Fibroblast of skin of back (primary cell): ENCODE results near the gene C17orf114.
A peak's percentile ranks its signal among the peaks of the same experiment; 100 is the strongest.

ENCODE experiments used
- DNase-seq: peaks from one replicate; pipeline ENCODE4 v3.0.0-alpha.2; 2013

C17orf114 gene

GRCh38 chr17:4786106-4786511, 16.0 kb downstream of the C17orf114 start, which contains the start of gene VMO1:
Gene VMO1, minus strand, starts transcription at chr17:4786364. Its CDS starts 12 bp downstream, at chr17:4786352.
- no peak for DNase-seq

- no peak for DNase-seq
These were observed 16.6 kb downstream of the C17orf114 start for GRCh38 chr17:4785311-4786105.

- DNase-seq: no peak
These were observed 19.5 kb downstream of the C17orf114 start for GRCh38 chr17:4782652-4783051.

- no peak for DNase-seq
These were observed 21.7 kb downstream of the C17orf114 start for GRCh38 chr17:4780325-4780955.

- DNase-seq: no peak
These were observed 24.0 kb downstream of the C17orf114 start for GRCh38 chr17:4777969-4778760.

- no peak for DNase-seq
These were observed 29.9 kb downstream of the C17orf114 start for GRCh38 chr17:4772235-4772613.

- DNase-seq: no peak
These were observed 30.5 kb downstream of the C17orf114 start, which contains the start of gene TM4SF5 for GRCh38 chr17:4771519-4772234. Gene TM4SF5, plus strand, starts transcription at chr17:4771886. Its CDS starts 37 bp downstream, at chr17:4771923.

GRCh38 chr17:4769628-4770027, 32.5 kb downstream of the C17orf114 start:
- DNase-seq: peak; percentile 19

GRCh38 chr17:4768298-4768697, 33.8 kb downstream of the C17orf114 start:
- no peak for DNase-seq

GRCh38 chr17:4766723-4767122, 35.4 kb downstream of the C17orf114 start:
- no peak for DNase-seq

- no peak for DNase-seq
These were observed 35.9 kb downstream of the C17orf114 start for GRCh38 chr17:4766201-4766600.

- DNase-seq: no peak
These were observed 37.5 kb downstream of the C17orf114 start for GRCh38 chr17:4764595-4764994.

GRCh38 chr17:4759776-4760236, 42.3 kb downstream of the C17orf114 start:
- DNase-seq: no peak

GRCh38 chr17:4753392-4753791, 48.7 kb downstream of the C17orf114 start:
- DNase-seq: no peak

GRCh38 chr17:4751932-4752331, 50.2 kb downstream of the C17orf114 start:
- DNase-seq: no peak
